HTR-8/SVneo (cell line): ENCODE results near the gene MAN1C1.
"Not testable (repeated sequence)": the region's sequence is repeated elsewhere in the genome, so short reads cannot be mapped to it uniquely, and the experiment has no call there.

ENCODE experiments used
- DNase-seq: peaks from one replicate; pipeline ENCODE4 v3.0.0; 2011; ENCODE audit warnings: low spot score, mixed read lengths; ENCODE audit not compliant: insufficient read length
- FAIRE-seq: peaks from 2 replicates; lab custom pipeline; 2011; peaks lifted over from hg19 to GRCh38; lab: Jason Lieb, UNC

The MAN1C1 gene

DNA sequence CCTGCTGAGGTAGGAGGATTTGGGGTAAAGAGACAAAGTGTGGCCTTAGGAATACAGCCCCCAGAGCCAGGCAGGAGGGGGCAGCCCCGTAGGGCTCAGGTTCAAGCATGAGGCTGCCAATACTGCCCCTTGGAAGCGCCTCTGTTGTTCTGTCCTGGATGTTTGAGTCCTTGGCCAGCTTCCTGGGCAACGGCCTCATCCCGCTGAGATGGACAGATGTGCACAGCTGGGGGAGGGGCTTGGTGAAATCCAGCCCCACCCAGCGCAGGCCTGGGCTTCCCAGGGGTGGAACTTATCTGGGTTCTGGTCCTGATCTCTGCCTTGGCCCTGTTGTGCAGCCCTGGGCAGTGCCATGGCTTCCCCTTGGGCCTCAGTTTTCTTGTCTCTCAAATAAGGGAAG lies 34.8 kb upstream of the MAN1C1 start:
- no peak for FAIRE-seq
- no peak for DNase-seq

DNA sequence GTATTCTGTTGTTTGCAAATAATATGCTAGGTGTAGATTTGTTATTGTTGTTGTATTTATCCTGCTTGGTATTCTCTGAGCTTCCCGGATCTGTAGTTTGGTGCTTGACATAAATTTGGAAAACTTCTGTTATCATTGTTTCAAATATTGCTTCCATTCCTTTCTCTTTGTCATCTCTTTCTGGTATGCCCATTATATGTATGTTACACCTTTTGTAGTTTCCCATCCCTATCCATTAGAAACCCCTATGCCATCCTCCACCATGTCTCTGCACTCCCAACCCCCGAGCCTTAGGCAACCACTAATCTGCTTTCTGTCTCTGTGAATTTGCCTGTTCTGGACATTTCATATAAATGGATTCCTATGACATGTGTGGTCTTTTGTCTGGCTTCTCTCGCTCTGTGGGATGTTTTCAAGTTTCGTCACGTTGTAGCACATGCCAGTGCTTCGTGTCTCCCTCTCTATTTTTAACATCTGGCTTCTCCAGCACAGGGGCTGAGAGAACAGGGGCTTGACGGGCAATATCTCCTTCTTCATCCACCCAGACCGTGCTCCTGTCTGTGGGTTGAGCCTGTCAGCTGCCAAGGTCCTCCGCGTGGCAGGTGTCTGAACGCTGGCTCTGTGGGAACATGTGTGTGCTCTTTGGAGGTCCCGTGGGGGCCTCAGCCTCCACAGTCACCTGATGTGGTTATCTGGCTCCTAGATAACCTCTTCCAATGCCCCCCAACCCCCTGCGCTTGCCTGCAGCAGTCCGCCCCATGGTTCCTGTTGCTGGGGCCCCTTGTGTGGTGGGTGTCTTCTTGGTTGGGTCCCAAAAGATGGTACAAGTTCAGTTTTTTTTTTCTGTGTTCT lies 32.8 kb upstream of the MAN1C1 start:
- DNase-seq, result no peak
- FAIRE-seq, result no peak

- no peak for DNase-seq
- no peak for FAIRE-seq
These were observed 30.4 kb upstream of the MAN1C1 start for GRCh38 chr1:25586181-25586588.

DNA sequence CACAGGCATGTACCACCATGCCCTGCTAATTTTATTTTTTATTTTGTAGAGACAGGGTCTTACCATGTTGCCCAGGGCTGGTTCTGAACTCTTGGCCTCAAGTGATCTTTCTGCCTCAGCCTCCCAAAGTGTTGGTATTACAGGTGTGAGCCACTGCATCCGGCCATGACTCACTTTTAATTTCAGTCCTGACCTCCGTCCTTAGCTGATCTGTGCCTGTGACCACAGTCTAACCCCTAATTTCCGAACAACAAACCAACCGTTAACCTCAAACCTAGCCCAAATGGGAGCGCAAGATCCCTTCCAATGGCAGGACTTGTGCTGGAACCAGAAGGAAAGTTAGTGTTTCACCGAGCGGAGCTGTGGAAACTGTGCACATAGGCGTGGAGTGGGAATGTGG lies 29.3 kb upstream of the MAN1C1 start:
- no peak for FAIRE-seq

GRCh38 chr1:25588224-25588623 lies 28.4 kb upstream of the MAN1C1 start:
- FAIRE-seq, DNase-seq: not testable (repeated sequence)

More for the DNA sequence above, 29.3 kb upstream of the MAN1C1 start:
- no peak for DNase-seq

DNA sequence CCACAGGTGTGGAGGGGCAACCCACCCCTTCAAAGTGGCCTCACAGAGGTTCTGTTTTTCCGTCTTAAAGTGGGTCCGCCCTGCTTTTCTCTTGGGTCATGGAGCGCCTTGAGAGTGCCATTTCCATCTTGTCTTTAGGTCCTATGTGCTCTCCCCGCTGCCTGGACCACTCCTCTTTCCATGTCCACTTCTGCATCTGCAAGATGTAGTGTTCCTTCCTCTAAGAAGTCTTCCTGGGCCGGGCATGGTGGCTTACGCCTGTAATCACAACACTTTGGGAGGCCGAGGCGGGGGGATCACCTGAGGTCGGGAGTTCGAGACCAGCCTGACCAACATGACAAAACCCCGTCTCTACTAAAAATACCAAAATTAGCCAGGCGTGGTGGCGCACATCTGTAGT lies 27.8 kb upstream of the MAN1C1 start:
- not testable (repeated sequence) for DNase-seq

GRCh38 chr1:25590096-25590824 lies 26.3 kb upstream of the MAN1C1 start:
- FAIRE-seq (no peak), DNase-seq (no peak)

More for the DNA sequence above, 27.8 kb upstream of the MAN1C1 start:
- not testable (repeated sequence) for FAIRE-seq

- DNase-seq (no peak), FAIRE-seq (no peak)
These were observed 22.7 kb upstream of the MAN1C1 start for GRCh38 chr1:25593861-25594260.

DNA sequence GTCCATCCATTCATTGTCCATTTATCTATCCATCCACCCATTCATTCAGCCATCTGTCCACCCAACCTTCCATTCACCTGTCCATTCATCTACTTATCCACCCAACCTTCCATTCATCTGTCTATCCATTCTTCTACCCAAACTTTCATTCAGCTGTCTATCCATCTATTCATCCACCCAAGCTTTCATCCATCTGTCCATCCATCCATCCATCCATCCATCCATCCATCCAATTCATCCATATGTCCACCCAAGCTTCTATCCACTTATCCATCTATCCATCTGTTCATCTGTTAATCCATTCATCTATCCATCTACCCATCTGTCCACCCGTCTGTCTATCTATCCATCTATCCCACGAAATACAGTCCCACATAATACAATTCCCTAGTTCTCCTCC lies 21.6 kb upstream of the MAN1C1 start:
- FAIRE-seq, result no peak
- DNase-seq, result no peak

DNA sequence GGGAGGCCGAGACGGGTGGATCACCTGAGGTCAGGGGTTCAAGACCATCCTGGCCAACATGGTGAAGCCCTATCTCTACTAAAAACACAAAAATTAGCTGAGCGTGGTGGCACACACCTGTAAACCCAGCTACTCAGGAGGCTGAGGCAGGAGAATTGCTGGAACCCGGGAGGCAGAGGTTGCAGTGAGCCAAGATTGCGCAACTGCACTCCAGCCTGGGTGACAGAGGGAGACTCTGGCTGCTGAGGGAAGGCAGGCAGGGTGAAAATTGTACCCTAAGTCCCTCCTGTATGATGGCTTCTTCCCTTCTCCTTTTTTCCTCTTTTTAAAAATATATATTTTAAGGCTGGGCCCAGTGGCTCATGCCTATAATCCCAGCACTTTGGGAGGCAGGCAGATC lies 19.9 kb upstream of the MAN1C1 start:
- DNase-seq, FAIRE-seq: not testable (repeated sequence)

DNA sequence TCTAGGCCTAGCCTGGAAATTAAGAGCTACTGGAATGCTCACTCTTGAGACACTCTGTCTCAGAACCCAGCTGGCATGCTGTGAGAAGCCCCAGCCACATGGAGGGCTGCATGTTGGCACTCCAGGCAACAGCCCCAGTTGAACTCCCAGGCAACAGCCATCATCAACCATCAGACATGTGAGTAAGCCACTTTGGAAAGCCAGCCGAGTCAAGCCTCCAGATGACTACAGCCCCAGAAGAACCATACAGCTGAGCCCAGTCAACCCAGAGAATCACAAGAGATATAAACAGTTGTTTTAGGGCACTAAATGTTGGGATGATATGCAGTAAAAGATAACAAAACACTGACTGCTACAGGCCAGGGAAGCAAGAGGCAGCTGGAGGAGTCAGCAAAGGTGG lies 17.7 kb upstream of the MAN1C1 start:
- FAIRE-seq (no peak), DNase-seq (no peak)

DNA sequence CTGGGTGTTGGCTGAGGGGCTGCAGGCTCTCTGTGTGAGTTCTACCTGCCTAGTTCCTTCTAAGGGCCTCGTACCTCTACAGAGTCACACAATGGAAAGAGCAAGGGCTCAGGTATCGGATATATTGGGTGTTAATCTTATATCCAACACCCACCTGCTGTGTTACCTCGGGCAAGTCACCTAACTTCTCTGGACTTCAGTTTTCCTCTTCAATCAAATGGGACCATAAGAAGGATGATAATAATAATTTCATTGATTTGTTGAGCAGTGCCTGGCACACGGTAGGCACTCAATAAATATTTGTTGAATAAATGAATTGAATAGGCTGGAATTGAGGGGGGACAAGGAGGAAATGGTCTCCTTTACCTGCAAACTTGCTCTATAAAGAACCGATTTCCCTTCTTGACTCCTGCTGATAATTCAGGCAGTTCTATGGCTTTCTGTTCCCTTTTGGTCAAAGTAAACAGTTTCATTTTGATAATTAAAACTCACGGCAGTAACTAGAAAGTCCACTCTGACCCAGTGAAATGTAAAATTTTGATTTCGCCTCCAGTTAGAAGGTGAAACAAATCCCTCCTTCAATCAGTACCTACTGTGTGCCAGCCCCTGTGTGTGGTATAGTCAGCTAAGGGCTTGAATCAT lies 16.5 kb upstream of the MAN1C1 start:
- FAIRE-seq, result no peak
- DNase-seq, result no peak

DNA sequence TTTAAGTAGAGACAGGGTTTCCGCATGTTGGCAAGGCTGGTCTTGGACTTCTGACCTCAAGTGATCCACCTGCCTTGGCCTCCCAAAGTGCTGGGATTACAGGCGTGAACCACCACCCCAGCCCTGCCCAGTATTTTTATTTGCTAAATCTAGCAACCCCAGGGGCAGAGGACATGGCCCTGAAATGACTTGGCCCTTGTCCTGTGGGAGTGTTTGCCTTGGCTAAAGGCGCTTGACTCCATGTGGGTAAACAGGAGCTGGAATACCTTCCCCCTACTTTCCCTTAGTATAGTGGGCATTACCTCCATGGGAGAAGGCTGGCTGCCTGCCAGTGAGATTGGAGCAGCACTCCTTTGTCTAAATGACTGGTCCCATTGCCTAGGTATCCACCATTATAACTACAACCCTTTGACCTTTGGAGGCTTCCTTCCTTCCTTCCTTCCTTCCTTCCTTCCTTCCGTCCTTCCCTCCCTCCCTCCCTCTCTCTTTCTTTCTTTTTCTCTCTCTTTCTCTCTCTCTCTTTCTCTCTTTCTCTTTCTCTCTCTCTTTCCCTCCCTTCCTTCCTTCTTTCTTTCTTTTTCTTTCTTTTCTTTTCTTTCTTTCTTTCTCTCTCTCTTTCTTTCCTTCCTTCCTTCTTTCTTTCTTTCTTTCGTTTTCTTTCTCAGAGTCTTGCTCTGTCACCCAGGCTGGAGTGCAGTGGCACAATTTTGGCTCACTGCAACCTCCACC lies 15.5 kb upstream of the MAN1C1 start:
- DNase-seq, FAIRE-seq: not testable (repeated sequence)

- not testable (repeated sequence) for FAIRE-seq, DNase-seq
These were observed 12.6 kb upstream of the MAN1C1 start for GRCh38 chr1:25603779-25604538.

- DNase-seq (no peak), FAIRE-seq (no peak)
These were observed 9.5 kb upstream of the MAN1C1 start for GRCh38 chr1:25607123-25607522.

DNA sequence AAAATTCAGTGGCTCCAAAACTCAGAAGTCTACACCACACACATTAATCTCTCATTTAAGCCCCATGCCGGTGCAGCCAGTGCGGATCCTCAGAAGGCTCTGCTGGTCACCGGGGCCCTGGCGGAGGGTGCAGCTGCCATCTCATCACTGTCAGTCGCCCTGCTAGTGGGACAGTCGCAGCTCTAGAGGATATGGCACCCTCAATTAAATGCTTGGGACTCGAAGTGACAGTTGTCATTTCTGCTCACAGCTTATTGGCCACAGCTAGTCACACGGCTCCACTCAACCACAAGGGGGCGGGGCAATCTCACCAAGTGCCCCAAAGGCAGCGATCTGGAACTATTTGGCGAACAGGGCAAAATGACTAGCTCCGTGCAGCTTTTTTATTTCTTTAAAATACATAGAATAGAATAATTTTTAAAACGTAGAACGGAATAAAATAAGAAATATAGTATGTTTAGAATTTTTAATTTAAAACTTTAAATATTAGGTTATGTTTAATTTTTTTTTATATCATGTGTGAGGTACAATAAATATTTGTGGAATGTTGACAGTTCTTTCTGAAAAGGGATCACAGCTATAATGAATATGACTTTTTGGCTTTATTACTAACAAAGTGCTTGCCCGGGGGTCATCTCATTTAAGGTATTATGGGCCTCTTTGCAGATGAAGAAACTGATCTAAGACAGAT lies 8.0 kb upstream of the MAN1C1 start:
- DNase-seq (peak; percentile 66), FAIRE-seq (no peak)

- DNase-seq, result no peak
- FAIRE-seq, result no peak
These were observed 6.7 kb upstream of the MAN1C1 start for GRCh38 chr1:25609921-25610320.

- no peak for FAIRE-seq
- DNase-seq, result no peak
These were observed 5.6 kb upstream of the MAN1C1 start for GRCh38 chr1:25610822-25611630.
